GM21515 (cell line): Measurements from ENCODE around the gene HOXD8.

Experiments
- ATAC-seq: cut with Tn5 transposase; IDR thresholded peaks from one replicate; pipeline ENCODE4 v1.9.1; 2021; ENCODE audit not compliant: unreplicated experiment

The HOXD8 gene

DNA sequence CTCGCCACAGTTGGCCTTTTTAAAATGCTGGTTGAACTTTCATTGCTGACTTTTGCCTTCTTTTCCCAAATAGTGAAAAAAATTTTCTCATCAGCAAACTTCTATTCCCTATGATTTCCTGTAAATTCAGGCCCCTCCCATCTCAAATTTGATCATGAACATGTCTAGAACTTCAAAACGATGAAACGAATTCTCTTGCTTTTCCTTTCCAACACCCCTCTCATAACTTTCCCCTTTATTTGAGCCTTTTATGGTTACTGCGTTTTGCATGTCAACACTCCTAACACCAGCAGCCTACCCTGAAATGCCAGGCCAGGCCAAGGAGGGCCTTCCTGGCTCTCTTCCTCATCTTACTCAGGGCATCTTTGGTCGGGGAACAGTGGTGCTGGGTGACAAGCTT is 38.6 kb upstream of the HOXD8 start:
- no peak for ATAC-seq

- ATAC-seq: no peak
Measured at GRCh38 chr2:176091329-176092258, 37.9 kb upstream of the HOXD8 start.

DNA sequence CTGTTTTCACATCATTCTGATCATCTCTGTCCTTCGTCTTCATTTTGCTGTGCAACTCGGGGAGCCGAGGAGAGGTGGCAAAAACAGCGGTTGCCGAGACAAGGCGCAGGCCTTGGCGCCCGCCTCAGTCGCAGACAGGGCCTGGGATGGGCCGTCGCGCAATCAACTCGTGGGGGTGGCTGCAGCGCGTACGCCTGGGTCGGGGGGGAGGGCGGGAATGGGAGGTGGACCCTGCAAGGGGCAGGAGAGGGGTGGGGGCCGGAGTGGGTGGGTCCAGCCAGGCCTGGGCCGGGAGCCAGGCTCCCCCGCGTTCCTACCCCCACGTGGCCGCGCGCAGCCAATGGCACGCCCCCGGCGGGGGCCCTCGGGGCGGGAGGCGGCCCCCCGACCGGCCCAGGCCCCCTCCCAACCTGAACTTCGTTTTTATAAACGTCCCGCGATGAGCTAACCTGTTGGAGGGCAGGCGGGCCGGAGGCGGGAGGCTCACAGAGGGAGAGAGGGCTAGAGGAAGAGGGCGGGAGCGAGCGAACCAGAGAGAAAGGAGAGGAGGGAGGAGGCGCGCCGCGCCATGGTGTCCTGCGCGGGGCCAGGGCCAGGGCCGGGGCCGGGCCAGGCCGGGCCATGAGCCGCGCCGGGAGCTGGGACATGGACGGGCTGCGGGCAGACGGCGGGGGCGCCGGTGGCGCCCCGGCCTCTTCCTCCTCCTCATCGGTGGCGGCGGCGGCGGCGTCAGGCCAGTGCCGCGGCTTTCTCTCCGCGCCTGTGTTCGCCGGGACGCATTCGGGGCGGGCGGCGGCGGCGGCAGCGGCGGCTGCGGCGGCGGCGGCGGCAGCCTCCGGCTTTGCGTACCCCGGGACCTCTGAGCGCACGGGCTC is 37.0 kb upstream of the HOXD8 start, which contains the start of gene HOXD13:
TSS of gene HOXD13 (plus strand) at position 452 of the 875 bp plus-strand sequence. CDS start at position 622, 170 bp downstream.
- no peak for ATAC-seq

GRCh38 chr2:176093145-176093897 is 36.2 kb upstream of the HOXD8 start:
- no peak for ATAC-seq

- no peak for ATAC-seq
Measured at GRCh38 chr2:176093898-176094249, 35.6 kb upstream of the HOXD8 start.

GRCh38 chr2:176094349-176094748 is 35.2 kb upstream of the HOXD8 start:
- ATAC-seq: no peak

- ATAC-seq: no peak
Measured at GRCh38 chr2:176095421-176095820, 34.1 kb upstream of the HOXD8 start.

DNA sequence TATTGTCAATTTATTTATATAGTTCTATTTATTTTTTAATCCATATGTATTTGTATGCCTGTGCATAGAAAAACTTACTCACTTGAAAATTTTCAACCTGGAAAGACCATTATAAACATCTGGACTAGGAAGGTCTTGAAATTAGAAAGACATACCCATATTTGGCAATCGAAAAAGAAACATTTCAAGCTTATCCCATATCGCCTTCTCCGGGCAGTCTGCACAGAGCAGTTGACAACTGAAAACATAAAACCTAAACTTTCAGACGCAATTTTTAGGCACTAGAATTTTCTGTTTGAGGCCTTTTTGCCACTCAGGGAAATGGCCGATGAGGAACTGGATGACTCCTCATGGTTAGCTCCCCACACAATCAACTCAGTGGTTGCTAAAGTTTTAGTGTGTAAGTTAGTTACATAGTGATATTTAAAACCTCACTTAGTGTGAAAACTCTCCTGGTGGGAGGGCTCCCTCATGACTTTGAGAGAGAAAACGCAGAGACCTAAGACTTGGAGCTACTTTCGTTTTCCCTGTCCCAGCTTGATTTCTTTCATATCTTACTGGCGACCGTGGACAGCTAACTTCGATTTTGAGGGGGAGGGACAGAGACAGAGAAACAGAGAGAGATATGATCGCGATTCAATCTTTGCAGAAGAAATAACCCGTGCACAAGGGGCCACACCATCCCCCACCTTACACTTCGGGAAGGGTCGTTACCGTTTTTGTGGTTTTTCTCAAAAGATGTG is 33.1 kb upstream of the HOXD8 start:
- no peak for ATAC-seq

- peak; percentile 87 for ATAC-seq
Measured at GRCh38 chr2:176096986-176097819, 32.3 kb upstream of the HOXD8 start.

DNA sequence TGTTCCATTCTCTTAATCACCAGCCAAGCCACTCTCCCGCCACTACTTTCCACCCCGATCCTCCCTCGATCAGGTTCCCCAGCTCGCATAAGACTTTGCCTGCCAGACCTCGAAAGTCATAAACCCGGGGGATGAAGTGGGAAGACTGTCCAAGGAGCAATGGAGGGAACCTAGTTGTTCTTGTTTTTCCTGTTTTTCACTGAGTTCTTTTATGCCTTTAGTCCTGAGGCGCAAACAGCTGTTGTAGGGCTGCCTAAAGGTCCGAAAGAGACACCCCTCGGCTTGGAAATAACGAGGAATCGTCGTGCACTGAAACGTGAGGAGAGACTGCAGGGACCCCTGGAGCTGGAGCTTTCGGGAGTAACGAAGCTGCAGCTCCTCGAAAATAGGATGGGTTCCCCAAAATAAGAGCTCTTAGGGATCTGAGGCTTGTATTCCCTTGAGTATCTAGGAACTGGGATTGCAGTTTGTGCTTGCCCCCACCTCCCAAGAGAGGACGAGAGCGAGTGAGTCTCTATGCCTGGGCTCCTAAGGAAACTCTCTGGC is 31.6 kb upstream of the HOXD8 start:
- ATAC-seq: no peak

DNA sequence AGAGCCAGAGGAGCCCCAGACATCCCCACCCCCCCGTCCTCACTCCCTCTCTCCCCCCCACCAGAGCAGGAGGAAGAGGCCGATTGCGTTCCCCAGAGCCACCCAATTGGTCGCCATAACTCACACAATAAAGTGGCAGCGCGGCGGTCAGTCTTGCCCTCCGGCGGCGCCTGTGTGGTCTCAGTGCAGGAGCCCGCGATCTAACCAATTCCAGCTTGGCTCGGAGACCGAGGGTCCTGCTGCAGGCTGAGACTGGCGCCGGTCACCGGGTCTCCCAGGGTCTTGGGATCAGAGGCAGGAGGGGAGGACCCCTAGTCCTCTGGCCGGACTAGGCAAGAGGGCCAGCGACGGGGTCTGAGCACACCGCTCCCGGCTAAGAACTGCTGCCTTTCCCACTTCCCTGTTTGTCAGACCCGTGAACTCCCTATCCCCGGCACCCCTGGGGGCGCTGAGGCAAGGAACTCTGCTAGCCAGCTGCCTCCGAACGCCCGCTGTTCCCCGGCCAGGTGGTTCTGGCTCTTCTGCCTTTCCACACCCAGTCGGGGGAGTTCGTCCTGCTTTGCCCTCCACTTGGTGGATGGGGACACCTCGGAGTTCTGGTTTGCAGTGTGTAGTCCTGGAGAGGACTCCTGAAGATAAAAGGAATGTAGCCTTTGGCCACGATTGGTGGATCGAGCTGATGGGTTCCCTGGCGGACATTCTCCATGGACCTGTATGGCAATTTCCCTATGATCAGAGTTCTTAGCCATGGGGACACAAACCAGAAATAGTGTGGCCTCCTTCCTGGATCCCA is 30.9 kb upstream of the HOXD8 start:
- no peak for ATAC-seq

- ATAC-seq: no peak
Measured at GRCh38 chr2:176099159-176099727, 30.3 kb upstream of the HOXD8 start.

DNA sequence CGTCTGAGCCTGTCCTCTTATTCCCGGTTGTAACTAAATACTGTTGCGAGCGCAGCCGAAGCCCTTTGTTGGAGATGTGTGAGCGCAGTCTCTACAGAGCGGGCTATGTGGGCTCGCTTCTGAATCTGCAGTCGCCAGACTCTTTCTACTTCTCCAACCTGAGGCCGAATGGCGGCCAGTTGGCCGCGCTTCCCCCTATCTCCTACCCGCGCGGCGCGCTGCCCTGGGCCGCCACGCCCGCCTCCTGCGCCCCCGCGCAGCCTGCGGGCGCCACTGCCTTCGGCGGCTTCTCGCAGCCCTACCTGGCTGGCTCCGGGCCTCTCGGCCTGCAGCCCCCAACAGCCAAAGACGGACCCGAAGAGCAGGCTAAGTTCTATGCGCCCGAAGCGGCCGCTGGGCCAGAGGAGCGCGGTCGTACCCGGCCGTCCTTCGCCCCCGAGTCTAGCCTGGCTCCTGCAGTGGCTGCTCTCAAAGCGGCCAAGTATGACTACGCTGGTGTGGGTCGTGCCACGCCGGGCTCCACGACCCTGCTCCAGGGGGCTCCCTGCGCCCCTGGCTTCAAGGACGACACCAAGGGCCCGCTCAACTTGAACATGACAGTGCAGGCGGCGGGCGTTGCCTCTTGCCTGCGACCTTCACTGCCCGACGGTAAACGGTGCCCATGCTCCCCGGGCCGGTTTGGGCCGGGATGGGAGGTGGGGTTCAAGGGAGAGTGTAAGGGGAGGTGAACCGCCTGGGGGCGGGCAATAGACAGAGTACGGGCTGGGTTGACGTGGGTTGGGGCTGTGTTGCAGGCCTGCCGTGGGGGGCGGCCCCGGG is 29.6 kb upstream of the HOXD8 start, which contains the start of gene HOXD12:
TSS of gene HOXD12 (plus strand) at position 68 of the 819 bp plus-strand sequence. CDS start at position 75, 7 bp downstream.
- ATAC-seq: no peak

DNA sequence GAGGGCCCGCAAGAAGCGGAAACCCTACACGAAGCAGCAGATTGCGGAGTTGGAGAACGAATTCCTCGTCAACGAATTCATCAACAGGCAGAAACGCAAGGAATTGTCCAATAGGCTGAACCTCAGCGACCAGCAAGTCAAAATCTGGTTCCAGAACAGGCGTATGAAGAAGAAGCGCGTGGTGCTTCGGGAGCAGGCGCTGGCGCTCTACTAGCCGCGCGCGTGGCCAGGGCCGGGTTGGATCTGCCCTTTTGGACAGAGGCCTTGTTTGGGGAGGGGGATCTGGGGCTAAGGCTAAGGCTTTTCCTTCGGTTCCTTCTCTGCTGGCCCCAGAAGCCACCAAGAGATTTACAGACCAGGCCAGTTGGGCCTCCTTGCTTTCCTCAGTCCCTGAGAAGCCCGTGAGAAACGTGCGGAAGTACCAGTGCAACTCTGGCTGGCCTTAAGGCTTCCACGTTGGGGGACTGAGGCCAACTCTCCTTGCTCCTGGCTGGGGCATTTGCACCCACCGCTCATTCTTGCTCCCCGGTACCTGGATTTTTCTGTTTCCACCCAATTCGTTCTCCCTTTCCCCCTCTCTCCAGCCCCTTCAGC is 28.9 kb upstream of the HOXD8 start:
- ATAC-seq: no peak

DNA sequence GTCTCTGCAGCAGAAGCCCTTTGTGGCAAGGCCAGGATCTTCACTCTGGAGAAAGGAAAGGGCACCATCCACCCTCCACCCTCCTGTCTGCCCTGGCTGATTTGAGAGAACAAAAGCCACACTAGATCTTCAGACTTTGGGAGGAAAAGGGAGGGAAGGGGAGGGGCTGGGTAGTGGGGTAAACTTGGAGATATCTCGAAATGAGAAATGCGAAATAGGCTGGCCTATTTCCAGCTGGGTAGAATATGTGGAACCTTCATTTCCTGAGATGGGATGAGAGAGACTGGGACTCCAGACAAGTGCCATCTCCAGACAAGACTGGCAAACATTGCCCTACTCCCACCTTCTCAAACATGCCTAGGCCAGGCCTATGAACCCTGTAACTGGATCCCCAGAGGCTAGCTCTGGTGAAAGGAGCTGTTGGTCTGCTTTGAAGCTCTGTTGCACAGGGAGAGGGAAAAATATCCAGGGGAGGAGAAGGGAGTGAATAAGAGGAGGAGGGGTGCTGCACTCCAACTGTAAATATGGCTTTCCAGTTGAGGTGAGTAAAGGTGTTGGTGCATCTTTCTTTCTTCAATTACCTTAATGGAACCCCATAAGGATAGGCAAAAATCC is 28.2 kb upstream of the HOXD8 start:
- no peak for ATAC-seq

DNA sequence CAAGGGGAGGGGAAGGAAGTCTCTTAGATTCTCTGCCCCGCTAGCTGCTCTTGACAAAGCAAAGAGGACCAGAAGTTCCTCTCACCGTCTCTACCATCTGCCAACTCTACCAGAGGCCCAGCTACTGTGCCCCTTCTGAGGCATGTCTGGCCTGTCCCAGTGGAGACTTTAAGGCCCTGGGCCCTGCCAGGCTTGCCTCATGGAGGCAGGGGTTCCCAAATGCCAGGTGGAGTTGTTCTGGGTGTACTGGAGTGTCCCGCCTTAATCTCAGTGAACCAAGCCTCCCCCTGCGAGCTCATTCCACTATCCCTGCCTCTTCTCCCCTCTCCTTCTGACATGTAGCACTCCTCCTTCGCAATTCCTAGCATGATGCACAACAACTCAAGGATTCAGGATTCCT is 27.7 kb upstream of the HOXD8 start:
- ATAC-seq: no peak
